GM18517 (cell line): ENCODE data around the gene SEZ6L.

Experiments
- ATAC-seq: cut with Tn5 transposase; IDR thresholded peaks from one replicate; pipeline ENCODE4 v1.9.1; 2021; ENCODE audit warnings: mild to moderate bottlenecking, moderate library complexity; ENCODE audit not compliant: unreplicated experiment

Gene SEZ6L

GRCh38 chr22:26169315-26170111 lies at the start of gene SEZ6L:
TSS of gene SEZ6L (plus strand) at chr22:26169462. CDS start at chr22:26169670, 208 bp downstream.
- ATAC-seq, result no peak

- ATAC-seq, result no peak
Observed at GRCh38 chr22:26122920-26123468, 46.3 kb upstream of the SEZ6L start.

GRCh38 chr22:26124991-26125725 lies 44.1 kb upstream of the SEZ6L start:
- no peak for ATAC-seq

- no peak for ATAC-seq
Observed at GRCh38 chr22:26127126-26127525, 42.1 kb upstream of the SEZ6L start.

GRCh38 chr22:26127556-26127955 lies 41.7 kb upstream of the SEZ6L start:
- ATAC-seq, result no peak

- no peak for ATAC-seq
Observed at GRCh38 chr22:26131589-26132154, 37.6 kb upstream of the SEZ6L start.

GRCh38 chr22:26134654-26135330 lies 34.5 kb upstream of the SEZ6L start:
- no peak for ATAC-seq

- ATAC-seq, result no peak
Observed at GRCh38 chr22:26135806-26136205, 33.5 kb upstream of the SEZ6L start.

GRCh38 chr22:26139310-26139709 lies 30.0 kb upstream of the SEZ6L start:
- ATAC-seq, result no peak

GRCh38 chr22:26141831-26142230 lies 27.4 kb upstream of the SEZ6L start:
- ATAC-seq, result no peak

- no peak for ATAC-seq
Observed at GRCh38 chr22:26143806-26144325, 25.4 kb upstream of the SEZ6L start.

- ATAC-seq, result no peak
Observed at GRCh38 chr22:26159886-26160285, 9.4 kb upstream of the SEZ6L start.

GRCh38 chr22:26161746-26162145 lies 7.5 kb upstream of the SEZ6L start:
- ATAC-seq, result no peak

GRCh38 chr22:26162926-26163325 lies 6.3 kb upstream of the SEZ6L start:
- no peak for ATAC-seq

- ATAC-seq, result no peak
Observed at GRCh38 chr22:26164174-26164573, 5.1 kb upstream of the SEZ6L start.

GRCh38 chr22:26168330-26168851 lies 871 bp upstream of the SEZ6L start:
- ATAC-seq, result no peak

- ATAC-seq, result no peak
Observed at GRCh38 chr22:26168939-26169314, 335 bp upstream of the SEZ6L start.

- no peak for ATAC-seq
Observed at GRCh38 chr22:26170112-26170492, 840 bp downstream of the SEZ6L start.

- ATAC-seq, result no peak
Observed at GRCh38 chr22:26170795-26171580, 1.7 kb downstream of the SEZ6L start.
